SK-N-SH (cell line): ENCODE data around the gene TTC28. TPM values are rescaled to one million over a fixed set of nuclear protein-coding genes. Genes with fewer than 3 reads are reported as not detected.

ENCODE experiments used
- CTCF ChIA-PET: fragments of 300-600, 350-600 bp; formaldehyde crosslinking; extraction: SDS; loops from one replicate; lab custom pipeline; 2021; lab: Yijun Ruan, JAX
- POLR2A ChIA-PET: fragments of 350-600 bp; sonication (Branson Sonifier 250); formaldehyde crosslinking; extraction: SDS; loops from one replicate; lab custom pipeline; 2020; ENCODE audit warnings: antibody characterized with exemption, inconsistent platforms; lab: Yijun Ruan, JAX
- DNase-seq: peaks from one replicate; pipeline ENCODE4 v3.0.0; 2012
- H2AFZ ChIP-seq: fragments of 200-600 bp; sonication (generic); 2 replicates; pipeline ENCODE4 v1.8.1; 2016; ENCODE audit warnings: antibody characterized with exemption, mild to moderate bottlenecking, low read depth
- H3F3A ChIP-seq: fragments of 200-600 bp; sonication (generic); replicated peaks from 2 replicates; pipeline ENCODE3; 2016; ENCODE audit warnings: antibody characterized with exemption, mild to moderate bottlenecking; ENCODE audit not compliant: insufficient read depth
- H3K27ac ChIP-seq, 2 experiments: fragments of 200-500 bp in 1 of 2; fragments of 200-600 bp in 1 of 2; sonication (Bioruptor generic) in 1 of 2; sonication (generic), shearing (Covaris generic) in 1 of 2; 2 replicates each; pipeline versions ENCODE4 v1.5.1 to v1.6.1; 2014 to 2016; ENCODE audit warnings: low read depth in 2 of 2, inconsistent platforms in 1 of 2, low read length in 1 of 2, mild to moderate bottlenecking in 1 of 2, mixed read lengths in 1 of 2
- H3K27me3 ChIP-seq: fragments of 200-600 bp; sonication (generic), shearing (Covaris generic); 2 replicates; pipeline ENCODE4 v1.6.1; 2016; ENCODE audit warnings: mixed run types; ENCODE audit not compliant: insufficient read depth
- H3K36me3 ChIP-seq, 2 experiments: fragments of 200-500 bp in 1 of 2; fragments of 200-600 bp in 1 of 2; sonication (Bioruptor generic) in 1 of 2; sonication (generic) in 1 of 2; replicated peaks in 1 of 2; 2 replicates each; pipeline versions ENCODE3 to v1.5.1; 2014 to 2016; ENCODE audit warnings: low read length in 1 of 2, mild to moderate bottlenecking in 1 of 2; ENCODE audit not compliant: insufficient read depth in 2 of 2, control insufficient read depth in 1 of 2
- H3K4me1 ChIP-seq, 2 experiments: fragments of 200-500 bp in 1 of 2; fragments of 200-600 bp in 1 of 2; sonication (Bioruptor generic) in 1 of 2; sonication (generic), shearing (Covaris generic) in 1 of 2; 2 replicates each; pipeline versions ENCODE4 v1.5.1 to v1.6.1; 2014 to 2016; ENCODE audit warnings: low read depth in 1 of 2, low read length in 1 of 2, mixed run types in 1 of 2; ENCODE audit not compliant: insufficient read depth in 2 of 2, control insufficient read depth in 1 of 2
- H3K4me2 ChIP-seq: fragments of 200-600 bp; sonication (generic), shearing (Covaris generic); 2 replicates; pipeline ENCODE4 v1.6.1; 2017; ENCODE audit warnings: mixed run types
- H3K4me3 ChIP-seq, 2 experiments: fragments of 200-500 bp in 1 of 2; fragments of 200-600 bp in 1 of 2; sonication (Bioruptor generic) in 1 of 2; sonication (generic), shearing (Covaris generic) in 1 of 2; 2 replicates each; pipeline versions ENCODE4 v1.5.1 to v1.8.1; 2014 to 2016; ENCODE audit warnings: low read depth in 2 of 2, inconsistent platforms in 1 of 2, low read length in 1 of 2, mild to moderate bottlenecking in 1 of 2, mixed read lengths in 1 of 2, moderate library complexity in 1 of 2
- H3K79me2 ChIP-seq: fragments of 200-600 bp; sonication (generic); 2 replicates; pipeline ENCODE4 v1.8.1; 2017; ENCODE audit warnings: mild to moderate bottlenecking; ENCODE audit not compliant: insufficient read depth
- H3K9ac ChIP-seq: fragments of 200-600 bp; sonication (generic); 2 replicates; pipeline ENCODE4 v1.6.1; 2017; ENCODE audit warnings: mixed run types
- H3K9me2 ChIP-seq: fragments of 200-600 bp; sonication (generic); 2 replicates; pipeline ENCODE4 v1.6.1; 2017; ENCODE audit warnings: mixed run types
- H3K9me3 ChIP-seq: fragments of 200-600 bp; sonication (generic); 2 replicates; pipeline ENCODE4 v1.6.1; 2017; ENCODE audit warnings: mixed run types, mild to moderate bottlenecking, moderate library complexity
- H4K20me1 ChIP-seq: fragments of 200-600 bp; sonication (generic); 2 replicates; pipeline ENCODE4 v1.6.1; 2017; ENCODE audit warnings: mild to moderate bottlenecking, mixed run types; ENCODE audit not compliant: insufficient read depth
- EP300 ChIP-seq, 2 experiments: IDR thresholded peaks; 2 replicates each; pipeline versions ENCODE4 v1.4.0 to v1.6.1; 2012; ENCODE audit warnings: borderline replicate concordance in 1 of 2, low read depth in 1 of 2, low read length in 1 of 2
- FOSL2 ChIP-seq: IDR thresholded peaks from 2 replicates; pipeline ENCODE4 v1.4.0; 2012; ENCODE audit warnings: low read depth, mild to moderate bottlenecking, moderate library complexity, borderline replicate concordance
- FOXJ3 ChIP-seq: sonication (generic); formaldehyde crosslinking; IDR thresholded peaks from 2 replicates; pipeline ENCODE4 v1.5.1; 2020; ENCODE audit warnings: mild to moderate bottlenecking, missing genetic modification reagents
- FOXM1 ChIP-seq: IDR thresholded peaks from 2 replicates; pipeline ENCODE4 v1.4.0; 2012; ENCODE audit warnings: low read depth, mild to moderate bottlenecking
- GABPA ChIP-seq: IDR thresholded peaks from 2 replicates; pipeline ENCODE4 v1.4.0; 2012; ENCODE audit warnings: low read depth, mild to moderate bottlenecking
- GATA2 ChIP-seq: sonication (generic); formaldehyde crosslinking; IDR thresholded peaks from 2 replicates; pipeline ENCODE4 v1.5.0; 2020; ENCODE audit warnings: mild to moderate bottlenecking, missing genetic modification reagents
- JUND ChIP-seq: IDR thresholded peaks from 2 replicates; pipeline ENCODE4 v1.4.0; 2012
- MEF2A ChIP-seq: IDR thresholded peaks from 2 replicates; pipeline ENCODE4 v1.4.0; 2012; ENCODE audit warnings: low read depth, borderline replicate concordance
- MXI1 ChIP-seq: IDR thresholded peaks from 2 replicates; pipeline ENCODE4 v1.6.1; 2012; ENCODE audit warnings: mild to moderate bottlenecking, low read depth, low read length, improper control_type of control experiment
- NFIC ChIP-seq: IDR thresholded peaks from 2 replicates; pipeline ENCODE4 v1.4.0; 2012; ENCODE audit warnings: borderline replicate concordance
- NRF1 ChIP-seq: IDR thresholded peaks from 2 replicates; pipeline ENCODE4 v1.6.1; 2012; ENCODE audit warnings: low read depth, mild to moderate bottlenecking, low read length
- POLR2AphosphoS5 ChIP-seq: IDR thresholded peaks from 2 replicates; pipeline ENCODE4 v1.6.1; 2012; ENCODE audit warnings: low read depth, low read length
- RAD21 ChIP-seq: IDR thresholded peaks from 2 replicates; pipeline ENCODE4 v1.6.1; 2012; ENCODE audit warnings: mild to moderate bottlenecking, low read length
- RCOR1 ChIP-seq: fragments of 150-350 bp; IDR thresholded peaks from 2 replicates; pipeline ENCODE4 v1.6.1; 2017; ENCODE audit warnings: antibody characterized with exemption, low read length
- RFX5 ChIP-seq: IDR thresholded peaks from 2 replicates; pipeline ENCODE4 v1.6.1; 2012; ENCODE audit warnings: mild to moderate bottlenecking, improper control_type of control experiment, low read length
- RXRA ChIP-seq: IDR thresholded peaks from 2 replicates; pipeline ENCODE4 v1.4.0; 2012; ENCODE audit warnings: low read depth, mild to moderate bottlenecking, borderline replicate concordance
- SIN3A ChIP-seq: IDR thresholded peaks from 2 replicates; pipeline ENCODE4 v1.6.1; 2012; ENCODE audit warnings: low read depth, mild to moderate bottlenecking, low read length, moderate library complexity, borderline replicate concordance
- SMC3 ChIP-seq: IDR thresholded peaks from 2 replicates; pipeline ENCODE4 v1.6.1; 2012; ENCODE audit warnings: low read depth, low read length, improper control_type of control experiment
- TAF1 ChIP-seq: IDR thresholded peaks from 2 replicates; pipeline ENCODE4 v1.6.1; 2012; ENCODE audit warnings: low read depth, mild to moderate bottlenecking, low read length, moderate library complexity, borderline replicate concordance
- TCF12 ChIP-seq: IDR thresholded peaks from 2 replicates; pipeline ENCODE4 v1.4.0; 2012
- TEAD4 ChIP-seq: IDR thresholded peaks from 2 replicates; pipeline ENCODE4 v1.4.0; 2012; ENCODE audit warnings: mild to moderate bottlenecking, borderline replicate concordance; ENCODE audit not compliant: insufficient read depth
- WGBS: methylation state at CpG from one replicate; pipeline ENCODE4 v1.1.6; 2017; ENCODE audit warnings: low lambda C conversion rate; 5-methylcytosine and 5-hydroxymethylcytosine counted together
- polyA plus RNA-seq, 3 experiments: library from polyadenylated mRNA; depleted of rRNA; stranded (reverse); fragments of >200 nt; gene quantifications; 2 replicates each; pipeline ENCODE4 v1.2.3, GENCODE V29; 2012
- TF ChIP-seq, protein P1 (sequence below): IDR thresholded peaks from 2 replicates; pipeline ENCODE4; 2012
- TF ChIP-seq, protein P2 (sequence below): fragments of 200-600 bp; sonication (generic); IDR thresholded peaks from 2 replicates; pipeline ENCODE4 v1.6.1; 2017; ENCODE audit warnings: antibody characterized with exemption, mild to moderate bottlenecking, moderate library complexity
- TF ChIP-seq, protein P3 (sequence below): IDR thresholded peaks from 2 replicates; pipeline ENCODE4 v1.4.0; 2012; ENCODE audit warnings: low read depth, borderline replicate concordance
- TF ChIP-seq, protein P4 (sequence below): IDR thresholded peaks from 2 replicates; pipeline ENCODE4 v1.4.0; 2012; ENCODE audit warnings: low read depth
- TF ChIP-seq, protein P5 (sequence below): IDR thresholded peaks from 2 replicates; pipeline ENCODE4 v1.4.0; 2012; ENCODE audit warnings: low read depth, borderline replicate concordance
- TF ChIP-seq, protein P6 (sequence below): fragments of 150-350 bp; IDR thresholded peaks from 2 replicates; pipeline ENCODE4 v1.6.1; 2017; ENCODE audit warnings: antibody characterized with exemption, low read length, low read depth, borderline replicate concordance

The TTC28 gene
- polyA plus RNA-seq, 1 of the 3 experiments (the other 2 are of a cell fraction), result 5.9 TPM

DNA sequence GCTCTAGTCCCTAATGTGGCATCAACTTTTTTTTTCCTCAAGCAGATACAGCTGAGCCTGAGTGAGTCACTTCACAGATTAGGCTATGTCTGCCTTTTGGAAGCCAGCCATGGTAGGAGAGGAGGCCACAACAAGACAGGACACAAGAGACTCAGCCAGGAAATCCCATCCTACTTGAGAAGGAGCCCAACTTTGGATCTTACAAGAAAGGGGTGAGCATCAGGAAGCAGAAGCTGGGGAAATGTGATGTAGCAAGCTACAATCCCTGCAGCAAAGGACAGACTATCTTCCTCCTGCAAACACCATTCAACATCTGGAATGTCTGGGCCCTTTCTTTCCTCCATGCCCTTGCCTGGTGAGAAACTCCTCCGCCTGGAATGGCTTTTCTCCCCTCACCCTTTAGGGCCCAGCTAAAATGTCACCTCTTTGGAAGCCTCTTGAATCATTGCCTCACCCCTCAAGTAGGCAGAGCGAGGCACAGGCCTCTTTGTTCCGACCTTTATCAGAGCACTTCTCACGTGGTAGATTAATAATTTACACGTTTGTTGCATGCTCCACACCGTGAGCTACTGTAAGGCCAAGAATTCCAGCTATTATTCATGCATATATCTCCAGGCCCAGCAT is 604.2 kb downstream of the TTC28 start:
- no peak overlapping the region for H3K9ac ChIP-seq
- 0 out of 4 replicates have a peak overlapping the region, but pooled peaks of 1 of the 2 experiments have one; percentile 0 for H3K27ac ChIP-seq
- no peak overlapping the region for H3K4me2 ChIP-seq
- H3K27me3 ChIP-seq, result no peaks in the 10 kb centered on the region
- no peak for DNase-seq
- no peaks in the 10 kb centered on the region for H4K20me1 ChIP-seq
- H3K79me2 ChIP-seq, result no peaks in the 10 kb centered on the region
- H3F3A ChIP-seq, result peaks cover 4% of the 10 kb centered on the region
- no peaks in the 10 kb centered on the region for H3K9me3 ChIP-seq
- H3K4me3 ChIP-seq, result no peak overlapping the region
- TF ChIP-seq, protein P1, sequence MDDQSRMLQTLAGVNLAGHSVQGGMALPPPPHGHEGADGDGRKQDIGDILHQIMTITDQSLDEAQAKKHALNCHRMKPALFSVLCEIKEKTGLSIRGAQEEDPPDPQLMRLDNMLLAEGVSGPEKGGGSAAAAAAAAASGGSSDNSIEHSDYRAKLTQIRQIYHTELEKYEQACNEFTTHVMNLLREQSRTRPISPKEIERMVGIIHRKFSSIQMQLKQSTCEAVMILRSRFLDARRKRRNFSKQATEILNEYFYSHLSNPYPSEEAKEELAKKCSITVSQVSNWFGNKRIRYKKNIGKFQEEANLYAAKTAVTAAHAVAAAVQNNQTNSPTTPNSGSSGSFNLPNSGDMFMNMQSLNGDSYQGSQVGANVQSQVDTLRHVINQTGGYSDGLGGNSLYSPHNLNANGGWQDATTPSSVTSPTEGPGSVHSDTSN, result peak; percentile 19; the same call in 1 of the 2 replicates
- TF ChIP-seq RFX5, result no peak
- TF ChIP-seq RXRA, result no peak
- no peak for TF ChIP-seq FOXJ3
- TF ChIP-seq, protein P2, sequence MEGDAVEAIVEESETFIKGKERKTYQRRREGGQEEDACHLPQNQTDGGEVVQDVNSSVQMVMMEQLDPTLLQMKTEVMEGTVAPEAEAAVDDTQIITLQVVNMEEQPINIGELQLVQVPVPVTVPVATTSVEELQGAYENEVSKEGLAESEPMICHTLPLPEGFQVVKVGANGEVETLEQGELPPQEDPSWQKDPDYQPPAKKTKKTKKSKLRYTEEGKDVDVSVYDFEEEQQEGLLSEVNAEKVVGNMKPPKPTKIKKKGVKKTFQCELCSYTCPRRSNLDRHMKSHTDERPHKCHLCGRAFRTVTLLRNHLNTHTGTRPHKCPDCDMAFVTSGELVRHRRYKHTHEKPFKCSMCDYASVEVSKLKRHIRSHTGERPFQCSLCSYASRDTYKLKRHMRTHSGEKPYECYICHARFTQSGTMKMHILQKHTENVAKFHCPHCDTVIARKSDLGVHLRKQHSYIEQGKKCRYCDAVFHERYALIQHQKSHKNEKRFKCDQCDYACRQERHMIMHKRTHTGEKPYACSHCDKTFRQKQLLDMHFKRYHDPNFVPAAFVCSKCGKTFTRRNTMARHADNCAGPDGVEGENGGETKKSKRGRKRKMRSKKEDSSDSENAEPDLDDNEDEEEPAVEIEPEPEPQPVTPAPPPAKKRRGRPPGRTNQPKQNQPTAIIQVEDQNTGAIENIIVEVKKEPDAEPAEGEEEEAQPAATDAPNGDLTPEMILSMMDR, result no peak
- TF ChIP-seq TEAD4, result no peak
- TF ChIP-seq GATA2 (CRISPR knock-in tag), result no peak
- TF ChIP-seq, protein P3, sequence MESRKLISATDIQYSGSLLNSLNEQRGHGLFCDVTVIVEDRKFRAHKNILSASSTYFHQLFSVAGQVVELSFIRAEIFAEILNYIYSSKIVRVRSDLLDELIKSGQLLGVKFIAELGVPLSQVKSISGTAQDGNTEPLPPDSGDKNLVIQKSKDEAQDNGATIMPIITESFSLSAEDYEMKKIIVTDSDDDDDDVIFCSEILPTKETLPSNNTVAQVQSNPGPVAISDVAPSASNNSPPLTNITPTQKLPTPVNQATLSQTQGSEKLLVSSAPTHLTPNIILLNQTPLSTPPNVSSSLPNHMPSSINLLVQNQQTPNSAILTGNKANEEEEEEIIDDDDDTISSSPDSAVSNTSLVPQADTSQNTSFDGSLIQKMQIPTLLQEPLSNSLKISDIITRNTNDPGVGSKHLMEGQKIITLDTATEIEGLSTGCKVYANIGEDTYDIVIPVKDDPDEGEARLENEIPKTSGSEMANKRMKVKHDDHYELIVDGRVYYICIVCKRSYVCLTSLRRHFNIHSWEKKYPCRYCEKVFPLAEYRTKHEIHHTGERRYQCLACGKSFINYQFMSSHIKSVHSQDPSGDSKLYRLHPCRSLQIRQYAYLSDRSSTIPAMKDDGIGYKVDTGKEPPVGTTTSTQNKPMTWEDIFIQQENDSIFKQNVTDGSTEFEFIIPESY, result no peak
- TF ChIP-seq, protein P4, sequence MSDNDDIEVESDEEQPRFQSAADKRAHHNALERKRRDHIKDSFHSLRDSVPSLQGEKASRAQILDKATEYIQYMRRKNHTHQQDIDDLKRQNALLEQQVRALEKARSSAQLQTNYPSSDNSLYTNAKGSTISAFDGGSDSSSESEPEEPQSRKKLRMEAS, result no peak
- TF ChIP-seq NRF1, result no peak
- TF ChIP-seq TAF1, result no peak
- TF ChIP-seq MEF2A, result no peak
- peak; percentile 66 for TF ChIP-seq FOSL2
- TF ChIP-seq MXI1, result no peak
- no peak for TF ChIP-seq FOXM1
- no peak for TF ChIP-seq RAD21
- no peak; the same call in 1 of the 2 replicates for TF ChIP-seq POLR2AphosphoS5
- TF ChIP-seq SMC3, result no peak
- no peak for TF ChIP-seq RCOR1
- TF ChIP-seq, protein P5, sequence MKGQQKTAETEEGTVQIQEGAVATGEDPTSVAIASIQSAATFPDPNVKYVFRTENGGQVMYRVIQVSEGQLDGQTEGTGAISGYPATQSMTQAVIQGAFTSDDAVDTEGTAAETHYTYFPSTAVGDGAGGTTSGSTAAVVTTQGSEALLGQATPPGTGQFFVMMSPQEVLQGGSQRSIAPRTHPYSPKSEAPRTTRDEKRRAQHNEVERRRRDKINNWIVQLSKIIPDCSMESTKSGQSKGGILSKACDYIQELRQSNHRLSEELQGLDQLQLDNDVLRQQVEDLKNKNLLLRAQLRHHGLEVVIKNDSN, result no peak
- TF ChIP-seq, protein P6, sequence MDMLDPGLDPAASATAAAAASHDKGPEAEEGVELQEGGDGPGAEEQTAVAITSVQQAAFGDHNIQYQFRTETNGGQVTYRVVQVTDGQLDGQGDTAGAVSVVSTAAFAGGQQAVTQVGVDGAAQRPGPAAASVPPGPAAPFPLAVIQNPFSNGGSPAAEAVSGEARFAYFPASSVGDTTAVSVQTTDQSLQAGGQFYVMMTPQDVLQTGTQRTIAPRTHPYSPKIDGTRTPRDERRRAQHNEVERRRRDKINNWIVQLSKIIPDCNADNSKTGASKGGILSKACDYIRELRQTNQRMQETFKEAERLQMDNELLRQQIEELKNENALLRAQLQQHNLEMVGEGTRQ, result no peak
- no peak for TF ChIP-seq EP300 (IDR thresholded peaks at IDR 0.05; ENCODE audit: borderline replicate concordance in 1 of 2, low read depth in 1 of 2, low read length in 1 of 2)
- TF ChIP-seq TCF12, result peak; percentile 46; the same call in 1 of the 2 replicates
- TF ChIP-seq JUND, result peak; percentile 35; the same call in 1 of the 2 replicates
- TF ChIP-seq SIN3A, result no peak
- no peak for TF ChIP-seq GABPA
- TF ChIP-seq NFIC, result peak; percentile 75
- peaks cover 3 to 6% of the 10 kb centered on the region in 2 experiments for H3K36me3 ChIP-seq
- no peak overlapping the region for H2AFZ ChIP-seq
- H3K9me2 ChIP-seq, result no peaks in the 10 kb centered on the region
- POLR2A ChIA-PET, result no interaction called here
- CTCF ChIA-PET, result interaction anchor here (0.8 to 1.4 kb wide), 3 partner anchors 24 to 365 kb away, joined by 3 to 4 read pairs (median 3); no protein-coding TSS in a partner anchor
- peaks cover 7 to 8% of the 10 kb centered on the region in 2 experiments; a peak in 2 of 4 replicates for H3K4me1 ChIP-seq
- WGBS, result 94% methylated on average over 6 of the region's 6 CpGs
